ENCODE measurements around the gene SEMA6B. TPM values are rescaled to one million over a fixed set of nuclear protein-coding genes. Genes with fewer than 3 reads are reported as not detected.

SEMA6B gene
- total and polyA plus RNA-seq, 2 of the 8 experiments (the other 6 are each of a cell fraction or from before 2014, with no cell fraction given): 31.3 to 54.4 TPM

GRCh38 chr19:4494691-4495064 lies 64.8 kb downstream of the SEMA6B start (continued):
- no peak for TF ChIP-seq FOSL1 (IDR thresholded peaks at IDR 0.05; ENCODE audit: insufficient read depth, low read depth, low read length)
- no peak for TF ChIP-seq RFX5 (IDR thresholded peaks at IDR 0.05; ENCODE audit: borderline replicate concordance, low read depth, low read length)
- TF ChIP-seq EZH2 (IDR thresholded peaks at IDR 0.05; ENCODE audit: low read depth, low read length, severe bottlenecking): no peak
- no peak for TF ChIP-seq E2F6 (IDR thresholded peaks at IDR 0.05)
- TF ChIP-seq TCF12 (IDR thresholded peaks at IDR 0.05; ENCODE audit: low read depth, low read length): no peak
- TF ChIP-seq, protein P1, sequence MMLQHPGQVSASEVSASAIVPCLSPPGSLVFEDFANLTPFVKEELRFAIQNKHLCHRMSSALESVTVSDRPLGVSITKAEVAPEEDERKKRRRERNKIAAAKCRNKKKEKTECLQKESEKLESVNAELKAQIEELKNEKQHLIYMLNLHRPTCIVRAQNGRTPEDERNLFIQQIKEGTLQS (IDR thresholded peaks at IDR 0.05; ENCODE audit: insufficient read depth, low read depth, low read length): no peak

Data from H1 (cell line).